GM18861 (cell line): ENCODE results near the gene EGFR.

Experiments used
- ATAC-seq: cut with Tn5 transposase; IDR thresholded peaks from one replicate; pipeline ENCODE4 v1.9.1; 2021; ENCODE audit not compliant: unreplicated experiment

EGFR gene

GRCh38 chr7:55006499-55006898 lies 12.3 kb upstream of the EGFR start:
- ATAC-seq, result no peak

GRCh38 chr7:55013851-55014250 lies 5.0 kb upstream of the EGFR start:
- no peak for ATAC-seq

GRCh38 chr7:55016061-55016745 lies 2.6 kb upstream of the EGFR start:
- ATAC-seq, result no peak

- ATAC-seq, result no peak
These were observed 2.1 kb upstream of the EGFR start for GRCh38 chr7:55016746-55017090.

- no peak for ATAC-seq
These were observed 976 bp upstream of the EGFR start for GRCh38 chr7:55017841-55018240.

GRCh38 chr7:55019191-55019690 lies 424 bp downstream of the EGFR start:
- ATAC-seq, result no peak

- ATAC-seq, result no peak
These were observed 1.1 kb downstream of the EGFR start for GRCh38 chr7:55019691-55020465.

GRCh38 chr7:55020466-55020871 lies 1.7 kb downstream of the EGFR start:
- ATAC-seq, result no peak

GRCh38 chr7:55021053-55021452 lies 2.2 kb downstream of the EGFR start:
- ATAC-seq, result no peak

- ATAC-seq, result no peak
These were observed 3.5 kb downstream of the EGFR start for GRCh38 chr7:55022002-55022985.

GRCh38 chr7:55023841-55024505 lies 5.2 kb downstream of the EGFR start:
- no peak for ATAC-seq

- no peak for ATAC-seq
These were observed 6.0 kb downstream of the EGFR start for GRCh38 chr7:55024776-55025175.

GRCh38 chr7:55026086-55026790 lies 7.4 kb downstream of the EGFR start:
- no peak for ATAC-seq

- ATAC-seq, result no peak
These were observed 8.2 kb downstream of the EGFR start for GRCh38 chr7:55026867-55027490.

GRCh38 chr7:55028011-55028410 lies 9.2 kb downstream of the EGFR start:
- no peak for ATAC-seq

- no peak for ATAC-seq
These were observed 11.5 kb downstream of the EGFR start for GRCh38 chr7:55030314-55030713.

GRCh38 chr7:55031075-55031474 lies 12.3 kb downstream of the EGFR start:
- no peak for ATAC-seq

- ATAC-seq, result no peak
These were observed 13.4 kb downstream of the EGFR start for GRCh38 chr7:55032069-55032699.

GRCh38 chr7:55033236-55033846 lies 14.5 kb downstream of the EGFR start:
- ATAC-seq, result no peak
